GM12878 (cell line): ENCODE results near the gene HELZ. TPM values are rescaled to one million over a fixed set of nuclear protein-coding genes. Genes with fewer than 3 reads are reported as not detected.

Experiments
- ATF7 ChIP-seq: fragments of 450-650 bp; IDR thresholded peaks from 2 replicates; pipeline ENCODE4 v1.6.1; 2016; ENCODE audit warnings: low read depth, mild to moderate bottlenecking
- HDAC2 ChIP-seq: fragments of 200-600 bp; sonication (generic); IDR thresholded peaks from 2 replicates; pipeline ENCODE4 v1.6.1; 2017
- NFYA ChIP-seq: IDR thresholded peaks from 2 replicates; pipeline ENCODE4 v1.6.1; 2011; ENCODE audit warnings: low read depth, mild to moderate bottlenecking, low read length, improper control_type of control experiment, borderline replicate concordance
- RUNX3 ChIP-seq: IDR thresholded peaks from 2 replicates; pipeline ENCODE4 v1.6.1; 2012; ENCODE audit warnings: low read length, inconsistent platforms
- SPI1 ChIP-seq: IDR thresholded peaks from 2 replicates; pipeline ENCODE4 v1.6.1; 2011; ENCODE audit warnings: low read depth, mild to moderate bottlenecking, low read length, moderate library complexity, borderline replicate concordance; ENCODE audit not compliant: insufficient read depth
- STAT3 ChIP-seq: IDR thresholded peaks from 2 replicates; pipeline ENCODE4 v1.6.1; 2011; ENCODE audit warnings: low read depth, low read length, improper control_type of control experiment
- ZNF622 ChIP-seq: fragments of 450-650 bp; IDR thresholded peaks from 2 replicates; pipeline ENCODE4 v1.6.1; 2017; ENCODE audit warnings: mild to moderate bottlenecking, inconsistent platforms
- polyA plus RNA-seq, 11 experiments: library from polyadenylated mRNA; depleted of rRNA in 4 of 11; unstranded in 6 of 11; stranded (reverse) in 5 of 11; fragments of >200 nt; fragmentation: Nextera tagmentation in 4 of 11; fragmentation: Illumina TruSeq in 1 of 11; extraction: Ambion mirVana in 4 of 11; extraction: Trizol in 1 of 11; gene quantifications; 1 replicate in 1 of 11; 2 replicates in 10 of 11; pipeline versions ENCODE4 v1.2.1 to v1.2.3, GENCODE V29; 2011 to 2016; ENCODE audit warnings: inconsistent platforms in 2 of 11, missing spikeins in 2 of 11, low read depth in 1 of 11
- total RNA-seq, 4 experiments: library from RNA; depleted of rRNA in 3 of 4; stranded (reverse); fragments of >200 nt in 3 of 4; fragmentation: Illumina TruSeq in 1 of 4; extraction: Trizol in 1 of 4; gene quantifications; 2 replicates each; pipeline versions ENCODE4 v1.2.1 to v1.2.3, GENCODE V29; 2013 to 2021
- TF ChIP-seq, protein P1 (sequence below): fragments of 450-650 bp; IDR thresholded peaks from 2 replicates; pipeline ENCODE4 v1.6.1; 2018; ENCODE audit warnings: borderline replicate concordance, mild to moderate bottlenecking; ENCODE audit not compliant: partially characterized antibody
- TF ChIP-seq, protein P2 (sequence below): IDR thresholded peaks from 2 replicates; pipeline ENCODE4 v1.6.1; 2012; ENCODE audit warnings: low read length, inconsistent platforms
- TF ChIP-seq, protein P3 (sequence below): fragments of 450-650 bp; IDR thresholded peaks from 2 replicates; pipeline ENCODE4 v1.6.1; 2016; ENCODE audit warnings: mild to moderate bottlenecking

Gene HELZ
- total and polyA plus RNA-seq, 10 of the 15 experiments (the other 5 are each of a cell fraction or from before 2014, with no cell fraction given) = 1.5 to 36.8 (median 19.1) TPM

DNA sequence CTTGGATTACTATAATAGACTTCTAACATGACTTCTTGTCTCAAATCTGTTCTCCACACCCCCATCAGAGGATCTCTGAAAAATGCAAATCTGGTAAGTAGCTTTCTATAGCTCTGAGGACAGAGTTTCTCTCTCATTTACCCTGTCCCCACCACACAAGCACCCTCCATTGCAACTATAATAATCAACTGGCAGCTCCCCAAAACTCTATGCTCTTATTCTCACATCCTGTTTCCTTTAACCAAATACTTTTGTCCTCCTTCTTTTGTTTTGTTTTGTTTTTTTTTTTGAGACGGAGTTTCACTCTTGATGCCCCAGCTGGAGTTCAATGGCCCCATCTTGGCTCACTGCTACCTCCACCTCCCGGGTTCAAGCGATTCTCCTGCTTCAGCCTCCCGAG, 73.4 kb downstream of the HELZ start (continued):
- peak; percentile 72; the same call in 1 of the 2 replicates for TF ChIP-seq SPI1
- peak; percentile 41; the same call in 1 of the 2 replicates for TF ChIP-seq ATF7
- TF ChIP-seq, protein P1, sequence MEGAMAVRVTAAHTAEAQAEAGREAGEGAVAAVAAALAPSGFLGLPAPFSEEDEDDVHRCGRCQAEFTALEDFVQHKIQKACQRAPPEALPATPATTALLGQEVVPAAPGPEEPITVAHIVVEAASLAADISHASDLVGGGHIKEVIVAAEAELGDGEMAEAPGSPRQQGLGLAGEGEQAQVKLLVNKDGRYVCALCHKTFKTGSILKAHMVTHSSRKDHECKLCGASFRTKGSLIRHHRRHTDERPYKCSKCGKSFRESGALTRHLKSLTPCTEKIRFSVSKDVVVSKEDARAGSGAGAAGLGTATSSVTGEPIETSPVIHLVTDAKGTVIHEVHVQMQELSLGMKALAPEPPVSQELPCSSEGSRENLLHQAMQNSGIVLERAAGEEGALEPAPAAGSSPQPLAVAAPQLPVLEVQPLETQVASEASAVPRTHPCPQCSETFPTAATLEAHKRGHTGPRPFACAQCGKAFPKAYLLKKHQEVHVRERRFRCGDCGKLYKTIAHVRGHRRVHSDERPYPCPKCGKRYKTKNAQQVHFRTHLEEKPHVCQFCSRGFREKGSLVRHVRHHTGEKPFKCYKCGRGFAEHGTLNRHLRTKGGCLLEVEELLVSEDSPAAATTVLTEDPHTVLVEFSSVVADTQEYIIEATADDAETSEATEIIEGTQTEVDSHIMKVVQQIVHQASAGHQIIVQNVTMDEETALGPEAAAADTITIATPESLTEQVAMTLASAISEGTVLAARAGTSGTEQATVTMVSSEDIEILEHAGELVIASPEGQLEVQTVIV = no peak
- TF ChIP-seq, protein P2, sequence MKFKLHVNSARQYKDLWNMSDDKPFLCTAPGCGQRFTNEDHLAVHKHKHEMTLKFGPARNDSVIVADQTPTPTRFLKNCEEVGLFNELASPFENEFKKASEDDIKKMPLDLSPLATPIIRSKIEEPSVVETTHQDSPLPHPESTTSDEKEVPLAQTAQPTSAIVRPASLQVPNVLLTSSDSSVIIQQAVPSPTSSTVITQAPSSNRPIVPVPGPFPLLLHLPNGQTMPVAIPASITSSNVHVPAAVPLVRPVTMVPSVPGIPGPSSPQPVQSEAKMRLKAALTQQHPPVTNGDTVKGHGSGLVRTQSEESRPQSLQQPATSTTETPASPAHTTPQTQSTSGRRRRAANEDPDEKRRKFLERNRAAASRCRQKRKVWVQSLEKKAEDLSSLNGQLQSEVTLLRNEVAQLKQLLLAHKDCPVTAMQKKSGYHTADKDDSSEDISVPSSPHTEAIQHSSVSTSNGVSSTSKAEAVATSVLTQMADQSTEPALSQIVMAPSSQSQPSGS = no peak
- no peak for TF ChIP-seq NFYA
- no peak for TF ChIP-seq ZNF622
- TF ChIP-seq STAT3 = no peak
- TF ChIP-seq, protein P3, sequence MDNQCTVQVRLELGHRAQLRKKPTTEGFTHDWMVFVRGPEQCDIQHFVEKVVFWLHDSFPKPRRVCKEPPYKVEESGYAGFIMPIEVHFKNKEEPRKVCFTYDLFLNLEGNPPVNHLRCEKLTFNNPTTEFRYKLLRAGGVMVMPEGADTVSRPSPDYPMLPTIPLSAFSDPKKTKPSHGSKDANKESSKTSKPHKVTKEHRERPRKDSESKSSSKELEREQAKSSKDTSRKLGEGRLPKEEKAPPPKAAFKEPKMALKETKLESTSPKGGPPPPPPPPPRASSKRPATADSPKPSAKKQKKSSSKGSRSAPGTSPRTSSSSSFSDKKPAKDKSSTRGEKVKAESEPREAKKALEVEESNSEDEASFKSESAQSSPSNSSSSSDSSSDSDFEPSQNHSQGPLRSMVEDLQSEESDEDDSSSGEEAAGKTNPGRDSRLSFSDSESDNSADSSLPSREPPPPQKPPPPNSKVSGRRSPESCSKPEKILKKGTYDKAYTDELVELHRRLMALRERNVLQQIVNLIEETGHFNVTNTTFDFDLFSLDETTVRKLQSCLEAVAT = 0 out of 2 replicates have a peak, but pooled peaks have one; percentile 36
- peak; percentile 48; the same call in 1 of the 2 replicates for TF ChIP-seq RUNX3
- TF ChIP-seq HDAC2 = no peak
